Transverse colon (tissue), 3 donors: Measurements from ENCODE around the gene SLX4IP.

ENCODE experiments used
- POLR2A ChIP-seq: fragments of 450-650 bp; IDR thresholded peaks from one replicate; pipeline ENCODE4 v1.6.1; 2016; ENCODE audit warnings: antibody characterized with exemption, mild to moderate bottlenecking, moderate library complexity
- TF ChIP-seq, protein P1 (sequence below), 5 experiments: fragments of 200-600 bp in 3 of 5; fragments of 450-650 bp in 2 of 5; sonication (generic) in 3 of 5; IDR thresholded peaks; 1 replicate in 2 of 5; 2 replicates in 3 of 5; pipeline ENCODE4 v1.5.1; 2016 to 2017; ENCODE audit warnings: antibody characterized with exemption in 5 of 5, inconsistent platforms in 3 of 5, mild to moderate bottlenecking in 2 of 5, moderate library complexity in 1 of 5

DNA sequence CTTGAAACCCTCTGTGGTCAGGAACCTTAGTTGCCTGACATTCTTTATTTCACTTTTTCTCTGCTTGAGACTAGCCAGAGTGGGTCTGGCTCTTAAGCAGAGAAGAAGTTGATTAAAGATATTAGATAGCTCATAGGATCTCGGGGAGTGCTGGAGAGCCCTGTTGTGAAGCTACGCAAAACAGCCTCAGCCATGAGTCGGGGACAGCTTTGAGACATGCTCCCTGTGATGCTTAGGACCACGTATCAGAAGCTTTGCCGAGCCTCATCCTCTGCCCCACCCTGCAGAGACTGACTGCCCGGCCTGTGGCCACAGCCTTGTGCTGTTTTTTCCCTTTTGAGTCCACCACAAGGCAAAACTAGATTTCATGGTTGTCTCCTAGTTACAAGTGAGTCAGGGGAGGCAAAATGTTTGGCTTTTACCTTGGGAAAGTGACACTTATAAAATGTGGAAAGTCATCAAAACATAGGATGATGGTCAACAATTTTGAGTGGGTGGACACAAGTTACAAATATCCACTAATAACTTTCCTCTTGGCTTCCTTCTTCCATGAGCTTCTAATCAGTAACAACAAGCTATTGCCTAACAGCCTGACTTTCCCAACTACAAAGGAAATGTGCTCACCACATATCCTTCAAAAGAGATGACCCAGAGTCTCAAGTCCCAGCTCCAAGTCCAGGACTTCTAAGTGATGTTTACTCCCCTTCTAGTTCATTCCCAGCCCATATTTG lies 130.3 kb downstream of the SLX4IP start:
- TF ChIP-seq, protein P1, sequence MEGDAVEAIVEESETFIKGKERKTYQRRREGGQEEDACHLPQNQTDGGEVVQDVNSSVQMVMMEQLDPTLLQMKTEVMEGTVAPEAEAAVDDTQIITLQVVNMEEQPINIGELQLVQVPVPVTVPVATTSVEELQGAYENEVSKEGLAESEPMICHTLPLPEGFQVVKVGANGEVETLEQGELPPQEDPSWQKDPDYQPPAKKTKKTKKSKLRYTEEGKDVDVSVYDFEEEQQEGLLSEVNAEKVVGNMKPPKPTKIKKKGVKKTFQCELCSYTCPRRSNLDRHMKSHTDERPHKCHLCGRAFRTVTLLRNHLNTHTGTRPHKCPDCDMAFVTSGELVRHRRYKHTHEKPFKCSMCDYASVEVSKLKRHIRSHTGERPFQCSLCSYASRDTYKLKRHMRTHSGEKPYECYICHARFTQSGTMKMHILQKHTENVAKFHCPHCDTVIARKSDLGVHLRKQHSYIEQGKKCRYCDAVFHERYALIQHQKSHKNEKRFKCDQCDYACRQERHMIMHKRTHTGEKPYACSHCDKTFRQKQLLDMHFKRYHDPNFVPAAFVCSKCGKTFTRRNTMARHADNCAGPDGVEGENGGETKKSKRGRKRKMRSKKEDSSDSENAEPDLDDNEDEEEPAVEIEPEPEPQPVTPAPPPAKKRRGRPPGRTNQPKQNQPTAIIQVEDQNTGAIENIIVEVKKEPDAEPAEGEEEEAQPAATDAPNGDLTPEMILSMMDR (IDR thresholded peaks at IDR 0.05), result no peak
- no peak for TF ChIP-seq POLR2A
